Stomach (tissue), 4 donors: Measurements from ENCODE around the gene SDK2.

Experiments used
- CTCF ChIP-seq, 7 experiments: fragments of 450-650 bp in 4 of 7; fragments of 200-600 bp in 3 of 7; sonication (generic) in 3 of 7; IDR thresholded peaks; one replicate each; pipeline ENCODE4 v1.5.1; 2016 to 2019; ENCODE audit warnings: antibody characterized with exemption in 7 of 7, control low read depth in 2 of 7, mild to moderate bottlenecking in 1 of 7
- EP300 ChIP-seq: sonication (generic); formaldehyde crosslinking; IDR thresholded peaks from one replicate; pipeline ENCODE4 v1.6.1; 2017; ENCODE audit warnings: antibody characterized with exemption
- POLR2A ChIP-seq, 4 donors: fragments of 450-650 bp; IDR thresholded peaks; one replicate each; pipeline ENCODE4 v1.6.1; 2016; ENCODE audit warnings: antibody characterized with exemption in 4 of 4, control low read depth in 2 of 4, mild to moderate bottlenecking in 1 of 4, moderate library complexity in 1 of 4
- POLR2AphosphoS5 ChIP-seq, 3 donors: sonication (generic); formaldehyde crosslinking; IDR thresholded peaks; one replicate each; pipeline ENCODE4 v1.6.1; 2016; ENCODE audit warnings: antibody characterized with exemption in 3 of 3

DNA sequence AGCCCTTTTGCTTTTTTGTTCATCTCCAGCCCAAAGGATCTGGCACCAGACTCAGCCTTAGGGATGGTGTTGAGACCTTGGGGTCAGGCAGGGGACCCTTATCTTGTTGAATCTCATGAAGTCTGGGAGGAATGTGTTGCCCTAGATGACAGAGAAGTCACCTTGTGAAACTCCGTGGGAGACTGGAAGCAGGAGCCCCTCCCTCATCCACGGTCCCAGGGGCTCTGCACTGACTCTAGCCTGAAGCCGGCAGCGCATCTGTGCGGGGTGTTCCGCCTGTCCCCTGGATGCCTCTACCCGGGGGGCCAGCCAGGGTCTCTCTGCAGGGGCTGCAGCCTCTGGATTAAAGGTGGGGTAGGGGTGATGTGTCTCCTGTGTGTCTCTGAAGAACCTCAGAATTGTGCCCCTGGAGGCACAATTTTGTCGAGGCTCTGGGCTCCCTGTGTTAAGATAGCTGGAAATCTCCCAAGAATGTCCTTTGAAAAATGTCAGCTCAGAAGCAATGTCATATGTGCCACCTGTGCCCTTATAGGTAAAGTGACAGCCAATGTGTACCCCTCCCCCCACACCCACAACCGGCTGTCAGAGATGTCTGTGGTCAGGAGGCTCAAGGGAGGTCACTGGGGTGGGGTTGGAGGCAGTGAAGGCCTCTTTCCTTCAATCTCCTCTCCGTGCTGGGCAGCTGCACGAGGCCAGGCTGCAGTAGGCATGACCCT lies 300.3 kb downstream of the SDK2 start:
- TF ChIP-seq CTCF (IDR thresholded peaks at IDR 0.05) (no peak), POLR2A (IDR thresholded peaks at IDR 0.05) (no peak), EP300 (no peak), POLR2AphosphoS5 (IDR thresholded peaks at IDR 0.05) (no peak)
